GM18520 (cell line): ENCODE data around the gene SLC47A1.
A peak's percentile ranks its signal among the peaks of the same experiment; 100 is the strongest.
"Not testable (repeated sequence)": the region's sequence is repeated elsewhere in the genome, so short reads cannot be mapped to it uniquely, and the experiment has no call there.

Experiments used
- ATAC-seq: cut with Tn5 transposase; IDR thresholded peaks from one replicate; pipeline ENCODE4 v1.9.1; 2021; ENCODE audit not compliant: unreplicated experiment

The SLC47A1 gene

DNA sequence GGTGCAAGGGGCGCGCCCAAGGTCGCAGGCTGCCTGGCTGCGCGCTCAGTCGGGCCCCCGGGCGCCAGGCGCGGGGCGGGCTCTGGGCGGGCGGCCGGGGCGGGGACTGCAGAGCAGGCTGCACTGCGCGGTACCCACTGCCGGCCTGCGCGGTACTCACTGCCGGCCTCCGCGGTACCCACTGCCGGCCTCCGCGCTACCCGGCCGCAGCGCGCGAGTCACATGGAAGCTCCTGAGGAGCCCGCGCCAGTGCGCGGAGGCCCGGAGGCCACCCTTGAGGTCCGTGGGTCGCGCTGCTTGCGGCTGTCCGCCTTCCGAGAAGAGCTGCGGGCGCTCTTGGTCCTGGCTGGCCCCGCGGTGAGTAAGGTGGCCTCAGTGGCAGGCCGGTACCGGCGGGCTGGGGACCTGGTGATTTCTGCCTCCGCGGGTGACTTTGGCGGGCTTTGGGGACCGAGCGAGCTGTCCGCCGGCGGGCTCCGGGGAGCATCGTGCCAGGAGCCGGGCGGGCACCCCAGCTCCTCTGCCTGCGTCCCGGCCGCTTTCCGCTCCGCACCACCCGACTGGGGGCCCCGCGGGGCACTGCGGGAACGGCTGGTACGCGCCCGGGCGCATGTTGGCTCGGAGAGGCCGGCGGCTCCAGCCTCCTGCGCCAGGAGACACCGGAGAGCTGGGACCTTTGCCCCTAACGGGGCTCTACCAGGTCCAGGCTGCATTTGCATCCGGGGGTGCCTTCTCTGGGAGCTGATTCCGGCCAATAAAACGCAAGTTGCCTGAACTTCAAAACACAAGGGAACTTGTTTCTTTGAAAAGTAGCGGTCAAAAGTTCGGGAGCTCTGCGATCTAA is at the start of gene SLC47A1:
Gene SLC47A1 (plus strand): TSS at position 137 of the 844 bp plus-strand sequence. CDS start 86 bp downstream, at position 223.
- ATAC-seq: no peak

- ATAC-seq: no peak
Observed at GRCh38 chr17:19485800-19486340, 47.8 kb upstream of the SLC47A1 start.

DNA sequence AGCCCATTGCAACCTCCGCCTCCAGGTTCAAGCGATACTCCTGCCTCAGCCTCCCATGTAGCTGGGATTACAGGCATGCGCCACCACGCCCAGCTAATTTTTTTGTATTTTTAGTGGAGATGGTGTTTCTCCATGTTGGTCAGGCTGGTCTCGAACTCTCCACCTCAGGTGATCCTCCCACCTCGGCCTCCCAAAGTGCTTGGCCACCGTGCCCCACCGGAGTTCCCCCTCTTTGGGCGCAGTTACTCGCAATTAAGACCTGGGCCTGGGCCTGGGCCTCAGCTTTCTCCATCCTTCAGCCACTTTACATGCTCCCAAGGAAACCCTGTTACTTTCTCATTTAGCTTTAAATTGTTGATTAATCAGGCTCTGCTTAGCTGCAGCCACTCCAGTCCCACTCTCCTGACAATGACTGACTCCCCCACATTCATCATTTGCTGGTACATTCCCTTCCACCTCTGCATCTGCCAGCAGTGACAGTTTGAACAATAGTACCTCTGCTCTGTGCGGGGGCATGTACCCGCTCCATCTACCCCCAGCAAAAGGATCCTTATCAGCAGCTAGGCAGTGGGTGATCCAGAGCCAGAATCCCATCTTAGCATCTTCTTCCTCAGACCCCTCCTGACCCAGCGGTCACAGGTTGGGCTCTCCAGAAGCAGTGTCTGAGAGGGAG is 47.2 kb upstream of the SLC47A1 start:
- ATAC-seq: no peak

DNA sequence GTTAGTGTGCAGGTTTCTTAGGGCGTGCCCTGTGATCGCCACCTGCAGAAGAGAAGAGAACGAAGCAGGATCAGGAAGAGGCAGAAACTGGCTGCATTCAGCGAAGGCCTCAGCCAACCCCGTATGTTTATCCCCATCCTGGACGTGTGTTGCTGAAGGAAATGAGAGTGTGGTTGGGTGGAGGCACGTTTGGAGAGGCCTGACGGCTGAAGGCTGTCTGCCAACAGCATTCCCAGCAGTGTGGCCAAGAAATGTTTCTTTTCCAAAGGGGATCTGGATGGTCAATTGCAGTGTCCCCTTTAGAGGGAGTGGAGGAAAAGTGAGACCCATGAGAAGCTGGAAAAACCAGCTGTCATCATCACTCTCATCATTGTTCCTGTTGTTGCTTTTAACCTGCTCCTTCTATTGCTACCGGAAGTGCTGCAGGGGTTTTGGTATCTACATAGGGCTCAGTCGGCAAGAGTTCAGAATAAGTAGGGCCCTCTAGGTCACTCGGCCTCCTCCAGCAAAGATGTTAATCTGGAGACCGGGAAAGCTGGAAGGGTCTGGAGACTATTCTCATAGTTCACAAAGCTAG is 46.5 kb upstream of the SLC47A1 start:
- ATAC-seq: no peak

- no peak for ATAC-seq
Observed at GRCh38 chr17:19492141-19492540, 41.5 kb upstream of the SLC47A1 start.

DNA sequence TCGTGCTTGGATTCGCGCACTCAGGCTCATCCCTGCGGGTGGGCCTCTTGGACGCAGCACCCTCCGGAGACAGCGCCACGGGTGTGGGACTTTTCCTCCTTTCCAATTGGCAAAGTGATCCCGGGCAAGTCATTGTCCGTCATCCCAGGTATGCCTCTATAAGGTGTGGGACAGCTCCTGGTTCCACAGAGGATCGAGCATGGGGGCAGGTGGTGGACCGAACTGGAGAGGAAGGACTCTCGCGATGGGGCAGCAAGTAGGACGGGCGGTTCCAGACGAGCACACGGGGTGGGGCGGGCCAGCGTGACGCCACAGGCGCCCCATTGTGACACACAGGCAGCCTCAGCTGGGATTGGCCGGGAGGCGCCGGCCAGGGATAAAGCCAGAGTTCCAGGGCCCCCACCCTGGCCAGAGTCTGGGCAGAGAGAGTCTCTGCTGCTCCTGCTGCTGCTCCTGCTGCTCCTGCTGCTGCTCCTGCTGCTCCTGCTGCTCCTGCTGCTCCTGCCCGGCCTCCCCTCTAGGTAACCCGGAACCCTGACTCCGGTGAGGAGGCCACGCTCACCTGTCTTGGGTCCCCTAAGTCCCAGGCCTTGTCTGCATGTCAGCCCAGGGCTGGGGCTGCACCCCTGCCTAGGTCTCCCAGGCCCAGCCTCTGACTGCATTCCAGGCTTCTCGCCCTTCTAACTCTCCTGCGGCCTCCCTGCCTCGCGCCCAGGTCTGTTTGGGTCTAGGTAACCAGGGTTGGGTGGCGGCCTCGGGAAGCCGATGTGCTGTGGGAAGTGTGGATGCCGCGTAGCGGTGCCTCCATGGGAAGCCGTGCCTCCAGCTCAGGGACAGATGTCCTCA is 38.5 kb upstream of the SLC47A1 start:
- ATAC-seq: no peak

DNA sequence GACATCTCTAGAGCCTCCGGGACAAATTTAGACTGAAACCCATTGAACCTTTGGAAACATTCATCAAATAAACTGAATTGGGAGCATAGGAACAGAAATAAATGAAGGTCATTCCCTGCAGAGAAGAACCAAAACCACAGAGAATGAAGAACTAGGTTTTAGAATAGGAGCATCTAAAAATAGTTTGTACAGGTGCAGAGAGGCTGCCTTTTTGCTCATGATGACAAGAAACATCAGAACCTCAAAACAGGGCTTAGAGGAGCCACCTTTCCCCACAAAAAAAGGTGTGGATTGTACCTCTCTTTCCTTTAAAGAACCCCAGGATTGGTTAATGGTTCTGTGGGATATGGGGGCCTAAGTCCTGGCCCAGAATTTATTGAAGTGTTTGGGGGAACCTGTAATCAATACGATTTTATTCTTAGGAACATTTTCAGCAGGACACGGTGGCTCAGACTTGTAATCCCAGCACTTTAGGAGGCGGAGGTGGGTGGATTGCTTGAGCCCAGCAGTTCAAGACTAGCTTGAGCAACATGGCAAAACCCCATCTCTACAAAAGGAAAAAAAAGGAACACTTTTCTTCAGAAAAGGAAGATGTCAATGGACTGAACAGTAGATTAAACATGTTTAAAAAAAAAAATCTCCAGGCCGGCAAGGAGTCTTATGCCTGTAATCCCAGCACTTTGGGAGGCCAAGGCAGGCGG is 37.7 kb upstream of the SLC47A1 start:
- ATAC-seq: no peak

DNA sequence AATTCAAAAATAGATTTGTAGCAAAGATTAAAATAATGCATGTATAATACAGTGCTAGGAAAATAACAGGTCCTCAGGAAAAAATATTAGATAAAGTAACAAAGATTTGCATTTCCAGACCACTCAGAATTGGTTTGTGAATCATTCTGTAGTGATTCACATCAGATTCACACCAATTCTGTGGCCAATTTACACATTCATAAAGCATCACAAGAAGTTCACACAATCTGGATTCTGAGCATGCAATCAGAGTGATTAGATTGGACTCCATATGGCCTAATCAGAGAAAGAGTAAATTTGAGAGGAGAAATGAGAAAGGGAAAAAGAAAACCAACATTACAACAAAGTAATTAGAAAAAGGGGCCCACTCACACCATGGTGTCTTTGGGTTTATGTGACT is 36.0 kb upstream of the SLC47A1 start:
- no peak for ATAC-seq

- no peak for ATAC-seq
Observed at GRCh38 chr17:19501219-19501618, 32.4 kb upstream of the SLC47A1 start.

GRCh38 chr17:19502517-19502916 is 31.1 kb upstream of the SLC47A1 start:
- no peak for ATAC-seq

DNA sequence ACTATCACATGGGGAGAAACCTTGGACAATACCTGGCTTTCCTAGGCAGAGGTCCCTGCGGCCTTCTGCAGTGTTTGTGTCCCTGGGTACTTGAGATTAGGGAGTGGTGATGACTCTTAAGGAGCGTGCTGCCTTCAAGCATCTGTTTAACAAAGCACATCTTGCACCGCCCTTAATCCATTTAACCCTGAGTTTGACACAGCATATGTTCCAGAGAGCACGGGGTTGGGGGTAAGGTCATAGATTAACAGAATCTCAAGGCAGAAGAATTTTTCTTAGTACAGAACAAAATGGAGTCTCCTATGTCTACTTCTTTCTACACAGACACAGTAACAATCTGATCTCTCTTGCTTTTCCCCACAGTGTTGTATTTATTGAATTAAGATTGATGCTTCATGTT is 28.1 kb upstream of the SLC47A1 start:
- ATAC-seq: not testable (repeated sequence)

DNA sequence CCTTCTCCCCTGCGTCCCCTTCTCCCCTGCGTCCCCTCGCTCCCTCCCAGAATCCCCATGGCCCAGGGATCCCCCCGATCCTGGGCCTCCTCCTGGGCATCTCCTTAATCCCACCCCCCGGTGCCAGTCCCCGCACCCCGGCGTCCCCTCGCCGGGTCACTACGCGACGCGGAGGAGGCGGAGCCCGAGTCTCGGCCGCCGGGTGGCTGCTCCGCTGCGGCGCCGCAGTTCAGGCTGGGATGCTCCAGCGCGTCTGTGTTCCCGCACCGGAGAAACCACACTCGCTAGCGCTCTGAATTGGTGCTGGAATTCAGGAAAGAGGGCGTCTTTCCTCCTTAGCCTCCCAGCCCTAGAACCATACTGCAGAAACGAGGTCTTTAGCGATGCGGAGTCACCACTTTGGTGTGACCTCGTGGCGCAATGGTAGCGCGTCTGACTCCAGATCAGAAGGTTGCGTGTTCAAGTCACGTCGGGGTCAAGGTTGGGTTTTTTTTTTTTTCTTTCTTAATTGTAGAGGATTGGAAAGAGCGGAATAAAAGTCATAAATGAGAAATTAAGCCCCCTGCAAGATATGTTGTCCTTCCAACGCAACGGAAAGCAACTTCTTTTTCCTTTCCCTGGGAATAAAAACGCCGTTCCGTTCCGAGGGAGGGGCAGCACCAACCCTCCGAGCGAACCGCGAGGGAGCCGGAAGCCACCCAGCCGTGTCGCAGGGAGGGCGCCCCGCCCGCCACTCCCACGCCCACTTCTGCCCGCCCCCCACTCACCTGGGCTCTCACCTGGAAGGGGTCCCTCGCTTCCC is 25.7 kb upstream of the SLC47A1 start:
- ATAC-seq: peak; percentile 55

GRCh38 chr17:19508577-19508867 is 25.1 kb upstream of the SLC47A1 start:
- no peak for ATAC-seq

- ATAC-seq: not testable (repeated sequence)
Observed at GRCh38 chr17:19509281-19509852, 24.3 kb upstream of the SLC47A1 start.

- ATAC-seq: no peak
Observed at GRCh38 chr17:19510903-19511302, 22.8 kb upstream of the SLC47A1 start.

DNA sequence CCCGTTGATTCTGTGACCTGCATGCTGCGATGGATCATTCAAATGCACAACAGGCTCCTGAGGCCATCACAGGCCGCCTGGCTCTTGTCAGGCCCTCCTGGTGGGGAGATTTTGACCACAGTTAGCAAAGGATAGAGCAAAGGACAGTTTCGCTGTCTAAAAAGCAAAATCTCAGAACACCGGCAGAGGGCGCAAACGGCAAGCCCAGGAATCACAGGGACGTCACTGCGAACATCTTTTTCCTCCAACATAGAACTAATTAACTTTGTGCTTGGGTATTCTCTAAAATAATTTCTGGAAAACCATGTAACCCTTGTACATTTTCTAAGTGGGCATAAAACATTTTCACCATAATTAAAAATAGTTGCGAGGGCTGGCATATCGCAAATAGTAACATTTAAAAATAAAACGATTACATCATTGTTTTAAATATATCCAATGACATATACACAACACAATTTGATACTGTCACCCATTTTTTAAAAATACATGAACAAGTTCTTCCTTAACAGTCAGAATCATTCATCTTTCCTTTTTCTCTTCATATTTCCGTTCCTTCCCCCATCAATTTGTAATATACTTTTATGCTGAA is 19.7 kb upstream of the SLC47A1 start:
- no peak for ATAC-seq

DNA sequence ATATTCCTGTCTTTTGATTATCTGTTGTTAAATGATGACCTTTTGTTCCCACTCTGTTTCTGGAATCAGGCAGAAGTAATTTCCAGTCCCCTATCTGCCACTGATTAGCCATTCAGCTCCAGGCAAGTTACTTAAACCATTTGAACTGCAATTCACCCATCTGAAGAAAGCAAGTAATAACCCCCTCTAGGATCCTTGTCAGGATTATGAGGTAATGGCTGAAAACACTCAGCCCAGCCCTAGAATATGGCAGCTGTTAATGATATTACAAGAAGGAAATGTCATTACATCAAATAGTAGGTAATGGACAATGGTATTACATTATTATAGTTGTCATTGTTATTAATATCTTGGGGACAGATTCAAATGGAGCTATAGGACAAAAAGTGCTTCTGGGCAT is 16.0 kb upstream of the SLC47A1 start:
- no peak for ATAC-seq

DNA sequence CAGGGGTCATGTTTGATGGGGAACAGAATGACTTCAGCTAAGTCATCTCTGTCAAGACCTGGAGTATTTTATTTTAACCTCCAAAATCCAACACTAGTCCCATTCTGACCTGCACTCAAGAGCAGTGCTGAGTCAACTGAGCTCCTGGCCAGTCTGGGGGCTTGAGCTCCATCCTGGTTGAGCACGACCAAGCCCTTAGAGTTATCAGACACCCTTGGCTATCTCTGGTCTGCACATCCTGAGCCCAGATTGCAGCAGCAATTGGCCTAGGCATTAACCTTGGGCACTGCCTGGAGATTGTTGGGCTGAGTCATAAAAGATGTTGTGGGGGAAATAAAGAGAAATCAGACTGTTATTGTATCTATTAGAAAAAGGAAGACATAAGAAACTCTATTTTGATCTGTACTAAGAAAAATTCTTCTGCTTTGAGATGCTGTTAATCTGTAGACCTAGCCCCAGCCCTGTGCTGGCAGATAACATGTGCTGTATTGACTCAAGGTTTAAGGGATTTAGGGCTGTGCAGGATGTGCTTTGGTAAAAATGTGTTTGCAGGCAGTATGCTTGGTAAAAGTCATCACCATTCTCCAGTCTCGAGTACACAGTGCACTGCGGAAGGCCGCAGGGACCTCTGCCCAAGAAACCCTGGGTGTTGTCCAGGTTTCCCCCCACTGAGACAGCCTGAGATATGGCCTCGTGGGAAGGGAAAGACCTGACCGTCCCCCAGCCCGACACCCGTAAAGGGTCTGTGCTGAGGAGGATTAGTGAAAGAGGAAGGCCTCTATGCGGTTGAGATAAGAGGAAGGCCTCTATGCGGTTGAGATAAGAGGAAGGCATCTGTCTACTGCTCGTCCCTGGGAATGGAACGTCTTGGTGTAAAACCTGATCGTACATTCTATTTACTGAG is 14.0 kb upstream of the SLC47A1 start:
- not testable (repeated sequence) for ATAC-seq
